ENCODE data around the gene SLC5A10.
A peak's percentile ranks its signal among the peaks of the same experiment; 100 is the strongest.
"Not testable (repeated sequence)": the region's sequence is repeated elsewhere in the genome, so short reads cannot be mapped to it uniquely, and the experiment has no call there.

The SLC5A10 gene

GRCh38 chr17:19021011-19021621 lies 69.2 kb downstream of the SLC5A10 start:
- not testable (repeated sequence) for DNase-seq

GRCh38 chr17:19021622-19022083 lies 69.7 kb downstream of the SLC5A10 start:
- DNase-seq = peak in 1 of 2 experiments; percentile 34

- DNase-seq = no peak
These were observed 70.2 kb downstream of the SLC5A10 start for GRCh38 chr17:19022128-19022527.

- DNase-seq = no peak
These were observed 70.8 kb downstream of the SLC5A10 start for GRCh38 chr17:19022747-19023146.

- no peak for DNase-seq
These were observed 71.4 kb downstream of the SLC5A10 start for GRCh38 chr17:19023209-19023999.

- no peak for DNase-seq
These were observed 72.4 kb downstream of the SLC5A10 start for GRCh38 chr17:19024101-19025078.

- DNase-seq = not testable (repeated sequence)
These were observed 76.7 kb downstream of the SLC5A10 start for GRCh38 chr17:19028671-19029070.

GRCh38 chr17:19029740-19030139 lies 77.8 kb downstream of the SLC5A10 start:
- not testable (repeated sequence) for DNase-seq

- DNase-seq = not testable (repeated sequence)
These were observed 78.9 kb downstream of the SLC5A10 start for GRCh38 chr17:19030771-19031449.

GRCh38 chr17:19031729-19032128 lies 79.8 kb downstream of the SLC5A10 start:
- peak; percentile 41 to 42 for DNase-seq

- DNase-seq = not testable (repeated sequence)
These were observed 80.5 kb downstream of the SLC5A10 start for GRCh38 chr17:19032377-19032988.

GRCh38 chr17:19036186-19036585 lies 84.2 kb downstream of the SLC5A10 start:
- not testable (repeated sequence) for DNase-seq

GRCh38 chr17:19037547-19037946 lies 85.6 kb downstream of the SLC5A10 start:
- not testable (repeated sequence) for DNase-seq

- not testable (repeated sequence) for DNase-seq
These were observed 86.0 kb downstream of the SLC5A10 start for GRCh38 chr17:19038007-19038406.

- not testable (repeated sequence) for DNase-seq
These were observed 86.8 kb downstream of the SLC5A10 start for GRCh38 chr17:19038730-19039129.

- DNase-seq = not testable (repeated sequence)
These were observed 88.4 kb downstream of the SLC5A10 start for GRCh38 chr17:19040350-19040749.

- DNase-seq = not testable (repeated sequence)
These were observed 89.9 kb downstream of the SLC5A10 start for GRCh38 chr17:19041871-19042270.

GRCh38 chr17:19042369-19042768 lies 90.4 kb downstream of the SLC5A10 start:
- DNase-seq = not testable (repeated sequence)

- not testable (repeated sequence) for DNase-seq
These were observed 91.1 kb downstream of the SLC5A10 start for GRCh38 chr17:19043032-19043431.

GRCh38 chr17:19044643-19045042 lies 92.7 kb downstream of the SLC5A10 start:
- DNase-seq = not testable (repeated sequence)

GRCh38 chr17:19046782-19047375 lies 94.9 kb downstream of the SLC5A10 start, which contains the start of gene GRAP:
Gene GRAP, minus strand, starts transcription at chr17:19046957. Its CDS starts 31 bp downstream, at chr17:19046926.
- not testable (repeated sequence) for DNase-seq

Measured in activated CD4-positive, alpha-beta T cell treated with anti-CD3 and anti-CD28 coated beads, Interleukin-2, amount 50 U/mL, for 4 hours (primary cell).